Mesenchymal stem cell (in vitro differentiated cells and primary cell): Measurements from ENCODE around the gene POLN.
A peak's percentile ranks its signal among the peaks of the same experiment; 100 is the strongest.

Source experiments
- DNase-seq: peaks from one replicate; pipeline ENCODE4 v3.0.0-alpha.2; 2013
- H2AFZ ChIP-seq: one replicate; pipeline ENCODE4 v1.6.1; 2013; ENCODE audit warnings: low read depth, mild to moderate bottlenecking, control low read depth, inconsistent platforms, low read length, moderate library complexity
- H2AK5ac ChIP-seq: 2 replicates; pipeline ENCODE4 v1.6.1; 2013; ENCODE audit warnings: low read length, moderate library complexity, mild to moderate bottlenecking, inconsistent platforms; ENCODE audit not compliant: severe bottlenecking
- H2BK120ac ChIP-seq: one replicate; pipeline ENCODE4 v1.6.1; 2013; ENCODE audit warnings: low read depth, mild to moderate bottlenecking, inconsistent platforms, low read length, moderate library complexity
- H2BK12ac ChIP-seq, 2 experiments: one replicate each; pipeline ENCODE4 v1.6.1; 2013; ENCODE audit warnings: inconsistent platforms in 2 of 2, low read length in 2 of 2, mild to moderate bottlenecking in 2 of 2, moderate library complexity in 2 of 2, control low read depth in 1 of 2
- H2BK15ac ChIP-seq: one replicate; pipeline ENCODE4 v1.6.1; 2013; ENCODE audit warnings: mild to moderate bottlenecking, low read depth, inconsistent platforms; ENCODE audit not compliant: poor library complexity, severe bottlenecking
- H2BK5ac ChIP-seq: 2 replicates; pipeline ENCODE4 v1.6.1; 2013; ENCODE audit warnings: low read depth, mild to moderate bottlenecking, low read length, control low read depth, inconsistent platforms; ENCODE audit not compliant: poor library complexity, severe bottlenecking
- H3K14ac ChIP-seq, 2 experiments: one replicate each; pipeline ENCODE4 v1.6.1; 2013; ENCODE audit warnings: inconsistent platforms in 2 of 2, low read length in 2 of 2, control low read depth in 1 of 2, mild to moderate bottlenecking in 1 of 2, moderate library complexity in 1 of 2
- H3K18ac ChIP-seq, 2 experiments: one replicate each; pipeline ENCODE4 v1.6.1; 2013; ENCODE audit warnings: inconsistent platforms in 2 of 2, low read length in 2 of 2, control low read depth in 1 of 2, low read depth in 1 of 2, mild to moderate bottlenecking in 1 of 2
- H3K23ac ChIP-seq, 2 experiments: one replicate each; pipeline ENCODE4 v1.6.1; 2013; ENCODE audit warnings: inconsistent platforms in 2 of 2, low read length in 2 of 2, mild to moderate bottlenecking in 2 of 2, moderate library complexity in 2 of 2, control low read depth in 1 of 2
- H3K27ac ChIP-seq: 2 replicates; pipeline ENCODE4 v1.5.1; 2013; ENCODE audit warnings: mild to moderate bottlenecking, moderate library complexity, low read length, control low read depth, inconsistent platforms; ENCODE audit not compliant: poor library complexity, severe bottlenecking
- H3K27me3 ChIP-seq, 2 experiments: 2 replicates each; pipeline versions ENCODE4 v1.6.1 to v1.7.0; 2013; ENCODE audit warnings: low read length in 2 of 2, mild to moderate bottlenecking in 2 of 2, moderate library complexity in 2 of 2, control low read depth in 1 of 2, inconsistent platforms in 1 of 2; ENCODE audit not compliant: control insufficient read depth in 1 of 2, insufficient read depth in 1 of 2
- H3K36me3 ChIP-seq, 2 experiments: 2 replicates each; pipeline versions ENCODE4 v1.6.1 to v1.7.0; 2013; ENCODE audit warnings: low read length in 2 of 2, control low read depth in 1 of 2, inconsistent platforms in 1 of 2, low read depth in 1 of 2, mild to moderate bottlenecking in 1 of 2; ENCODE audit not compliant: insufficient read depth in 2 of 2, control insufficient read depth in 1 of 2
- H3K4ac ChIP-seq, 2 experiments: one replicate each; pipeline ENCODE4 v1.6.1; 2013; ENCODE audit warnings: inconsistent platforms in 2 of 2, low read length in 2 of 2, mild to moderate bottlenecking in 2 of 2, moderate library complexity in 2 of 2, control low read depth in 1 of 2, low read depth in 1 of 2
- H3K4me1 ChIP-seq: 2 replicates; pipeline ENCODE4 v1.6.1; 2013; ENCODE audit warnings: low read depth, low read length, control low read depth; ENCODE audit not compliant: control insufficient read depth, insufficient read depth
- H3K4me2 ChIP-seq: 2 replicates; pipeline ENCODE4 v1.6.1; 2013; ENCODE audit warnings: low read length, mild to moderate bottlenecking, inconsistent platforms; ENCODE audit not compliant: poor library complexity, severe bottlenecking
- H3K4me3 ChIP-seq, 2 experiments: 2 replicates each; pipeline versions ENCODE4 v1.5.1 to v1.7.0; 2013; ENCODE audit warnings: low read length in 2 of 2, mild to moderate bottlenecking in 2 of 2, control low read depth in 1 of 2, low read depth in 1 of 2; ENCODE audit not compliant: insufficient read depth in 1 of 2
- H3K79me1 ChIP-seq: replicated peaks from 2 replicates; pipeline ENCODE4 v1.6.1; 2013; ENCODE audit warnings: mild to moderate bottlenecking, control low read depth, low read length, inconsistent platforms; ENCODE audit not compliant: poor library complexity, severe bottlenecking
- H3K9ac ChIP-seq: 2 replicates; pipeline ENCODE4 v1.7.0; 2013; ENCODE audit warnings: mild to moderate bottlenecking, low read length, moderate library complexity
- H3K9me3 ChIP-seq: 2 replicates; pipeline ENCODE4 v1.7.0; 2013; ENCODE audit warnings: mild to moderate bottlenecking, low read length; ENCODE audit not compliant: control insufficient read depth
- H4K8ac ChIP-seq: one replicate; pipeline ENCODE4 v1.6.1; 2013; ENCODE audit warnings: inconsistent platforms, mild to moderate bottlenecking, low read length, moderate library complexity
- H4K91ac ChIP-seq: one replicate; pipeline ENCODE4 v1.6.1; 2013; ENCODE audit warnings: mild to moderate bottlenecking, low read length, inconsistent platforms
- WGBS: methylation state at CpG from one replicate; pipeline ENCODE4 v1.1.7; 2013; ENCODE audit warnings: mixed read lengths; 5-methylcytosine and 5-hydroxymethylcytosine counted together

POLN gene

DNA sequence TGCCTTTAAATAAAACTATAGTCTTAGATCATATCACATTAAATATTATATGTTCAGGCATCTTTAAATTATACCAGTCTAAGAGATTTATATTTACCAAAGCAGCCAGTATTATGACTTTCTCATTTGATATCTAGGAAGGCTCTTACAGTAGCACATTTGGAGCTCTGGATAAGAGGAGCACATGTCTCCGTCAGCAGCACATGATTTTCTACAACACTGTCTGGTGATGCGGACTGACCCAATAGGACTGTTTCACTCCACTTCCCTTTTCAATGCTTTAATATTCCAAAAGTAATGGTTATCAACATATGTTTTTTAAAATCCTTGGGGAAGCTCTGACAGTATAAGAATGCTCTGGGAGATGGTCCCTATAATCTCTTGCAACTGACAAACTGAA is 61.5 kb downstream of the POLN start:
- H3K9me3 ChIP-seq, result peaks cover 3% of the 10 kb centered on the region
- H4K91ac ChIP-seq, result no peak overlapping the region
- no peaks in the 10 kb centered on the region for H3K79me1 ChIP-seq
- H3K4me1 ChIP-seq, result no peaks in the 10 kb centered on the region
- no peak overlapping the region for H2BK5ac ChIP-seq
- no peak overlapping the region for H3K18ac ChIP-seq
- no peak overlapping the region for H2AFZ ChIP-seq
- no peak overlapping the region for H2AK5ac ChIP-seq
- WGBS, result 86% methylated on average over 2 of the region's 2 CpGs
- no peak overlapping the region for H4K8ac ChIP-seq
- H3K4ac ChIP-seq, result no peak overlapping the region
- H3K23ac ChIP-seq, result no peak overlapping the region
- DNase-seq, result no peak
- no peak overlapping the region for H3K27ac ChIP-seq
- no peak overlapping the region for H3K4me2 ChIP-seq
- H3K36me3 ChIP-seq, result peaks cover 0 to 3% of the 10 kb centered on the region in 2 experiments
- H2BK120ac ChIP-seq, result no peak overlapping the region
- no peak overlapping the region for H3K14ac ChIP-seq
- H2BK15ac ChIP-seq, result no peak overlapping the region
- H2BK12ac ChIP-seq, result no peak overlapping the region
- H3K27me3 ChIP-seq, result no peaks in the 10 kb centered on the region
- H3K4me3 ChIP-seq, result no peak overlapping the region
- no peak overlapping the region for H3K9ac ChIP-seq

DNA sequence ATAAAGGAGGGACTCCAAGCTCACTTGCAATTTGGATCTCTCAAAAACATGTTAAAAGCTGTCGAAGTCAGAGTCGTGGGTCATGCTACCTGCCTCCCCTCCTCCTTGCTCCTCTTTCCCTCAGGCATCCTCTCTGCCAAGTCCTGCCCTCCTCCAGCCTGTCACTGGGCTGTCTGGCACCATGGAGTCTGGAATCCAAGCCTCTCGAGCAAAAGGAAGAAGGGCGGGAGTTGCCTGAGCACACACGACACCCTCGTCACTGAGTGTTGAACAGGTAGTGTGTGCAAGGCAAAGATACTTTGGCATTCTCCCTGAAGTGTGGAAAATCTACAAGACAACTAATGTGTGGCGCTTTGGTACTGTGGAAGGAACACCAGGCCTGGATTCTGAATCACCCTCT is 62.2 kb downstream of the POLN start:
- WGBS, result 79% methylated on average over 7 of the region's 7 CpGs
- Histone ChIP-seq H3K79me1 (no peaks in the 10 kb centered on the region), H2BK120ac (no peak overlapping the region), H3K18ac (no peak overlapping the region), H3K14ac (peak overlapping the region in 1 of 2 experiments; percentile 65), H3K9ac (no peak overlapping the region), H2BK5ac (no peak overlapping the region), H2BK15ac (no peak overlapping the region), H2AFZ (no peak overlapping the region), H3K4ac (no peak overlapping the region), H4K91ac (no peak overlapping the region), H3K4me2 (no peak overlapping the region), H3K4me3 (no peak overlapping the region), H3K9me3 (peaks cover 3% of the 10 kb centered on the region), H3K27ac (no peak overlapping the region), H2AK5ac (no peak overlapping the region), H4K8ac (no peak overlapping the region), H2BK12ac (no peak overlapping the region), H3K4me1 (no peaks in the 10 kb centered on the region), H3K36me3 (peaks cover 0 to 3% of the 10 kb centered on the region in 2 experiments), H3K23ac (no peak overlapping the region), H3K27me3 (no peaks in the 10 kb centered on the region)
- no peak for DNase-seq

DNA sequence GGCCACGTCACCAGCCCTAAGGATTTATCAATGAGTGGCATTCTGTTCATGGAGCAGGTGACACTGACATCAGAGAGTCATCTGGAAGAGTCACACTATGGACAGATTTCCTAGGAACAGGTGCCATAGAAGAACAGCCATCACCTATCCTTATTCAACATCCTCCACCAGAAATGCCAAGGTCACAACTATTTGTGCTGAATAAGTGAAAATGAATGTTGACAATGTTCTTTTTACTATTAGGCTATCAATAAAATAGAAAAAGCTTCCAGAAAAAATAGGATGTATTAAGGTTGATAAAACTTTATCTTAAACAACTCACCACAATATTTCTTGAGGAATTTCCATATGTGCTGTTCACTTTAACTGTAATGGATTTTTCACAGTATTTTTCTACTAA is 62.9 kb downstream of the POLN start:
- Histone ChIP-seq H3K23ac (no peak overlapping the region), H3K79me1 (no peaks in the 10 kb centered on the region), H3K27me3 (no peaks in the 10 kb centered on the region), H2BK5ac (no peak overlapping the region), H3K4me3 (no peak overlapping the region), H3K4me2 (no peak overlapping the region), H2BK12ac (no peak overlapping the region), H2BK15ac (no peak overlapping the region), H3K27ac (no peak overlapping the region), H4K91ac (no peak overlapping the region), H2AK5ac (no peak overlapping the region), H3K36me3 (peaks cover 0 to 3% of the 10 kb centered on the region in 2 experiments), H3K4ac (no peak overlapping the region), H3K14ac (no peak overlapping the region), H3K4me1 (no peaks in the 10 kb centered on the region), H2BK120ac (no peak overlapping the region), H3K9ac (no peak overlapping the region), H4K8ac (no peak overlapping the region), H3K9me3 (peaks cover 3% of the 10 kb centered on the region), H2AFZ (no peak overlapping the region), H3K18ac (no peak overlapping the region)
- WGBS, result 100% methylated on average over 1 of the region's 1 CpG
- no peak for DNase-seq

DNA sequence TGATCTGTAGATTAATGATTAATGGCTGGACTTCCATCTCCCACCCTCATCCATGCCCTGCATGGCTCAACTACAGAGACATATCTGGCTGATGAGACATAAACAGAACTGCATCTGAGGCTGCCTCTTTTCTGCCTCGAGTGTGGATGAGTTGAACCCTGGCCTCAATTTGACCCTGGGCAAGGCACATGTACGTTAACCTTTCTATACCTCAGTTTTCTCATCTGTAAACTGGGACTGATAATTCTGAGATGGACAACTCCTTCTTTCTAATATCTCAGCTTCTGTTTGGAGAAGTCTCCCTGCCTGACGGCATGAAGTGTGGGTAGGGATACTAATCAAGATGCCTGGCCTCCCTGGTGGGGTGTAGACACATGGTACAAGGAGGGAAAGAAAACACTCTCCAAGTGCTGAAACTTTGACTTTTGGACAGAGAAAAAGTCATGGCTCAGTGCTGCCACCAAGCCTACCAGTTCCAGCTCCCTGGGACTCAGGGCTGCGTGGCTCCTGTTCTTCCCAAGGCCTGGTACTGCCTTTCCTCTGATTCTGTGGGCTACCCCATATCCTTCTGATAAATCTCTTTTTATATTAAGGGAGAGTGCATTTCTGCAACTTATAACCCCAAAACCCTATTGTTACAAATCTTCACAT is 64.4 kb downstream of the POLN start:
- Histone ChIP-seq H2BK120ac (no peak overlapping the region), H3K4ac (no peak overlapping the region), H3K36me3 (peaks cover 0 to 3% of the 10 kb centered on the region in 2 experiments), H3K14ac (no peak overlapping the region), H2BK5ac (no peak overlapping the region), H2BK12ac (no peak overlapping the region), H3K27me3 (no peaks in the 10 kb centered on the region), H3K4me1 (no peaks in the 10 kb centered on the region), H4K8ac (no peak overlapping the region), H3K9ac (no peak overlapping the region), H2AK5ac (no peak overlapping the region), H3K79me1 (no peaks in the 10 kb centered on the region), H3K27ac (no peak overlapping the region), H2AFZ (no peak overlapping the region), H2BK15ac (no peak overlapping the region), H3K9me3 (peaks cover 3% of the 10 kb centered on the region), H3K23ac (no peak overlapping the region), H3K4me2 (no peak overlapping the region), H3K18ac (no peak overlapping the region), H4K91ac (no peak overlapping the region), H3K4me3 (no peak overlapping the region)
- no peak for DNase-seq
- WGBS, result 100% methylated on average over 3 of the region's 4 CpGs
